ENCODE data around the gene SETBP1.

SETBP1 gene

DNA sequence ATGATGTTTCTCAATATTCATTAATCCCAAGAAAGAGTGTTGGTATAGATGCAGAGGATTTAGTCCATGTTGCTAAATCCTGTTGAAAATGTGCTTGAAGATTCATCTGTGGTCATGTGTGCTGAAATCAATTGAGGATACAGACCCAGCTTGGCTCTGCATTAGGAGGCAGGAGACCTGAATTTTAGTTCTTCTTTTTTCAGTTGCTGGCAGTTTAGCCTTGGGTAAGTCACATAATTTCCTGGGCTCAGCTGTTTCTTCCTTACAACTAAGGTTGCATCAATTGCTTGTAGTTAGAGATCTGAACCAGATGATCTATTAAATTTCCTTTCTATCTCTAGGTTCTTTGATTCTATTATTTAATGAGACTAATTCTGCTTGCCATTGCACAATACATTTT is 54.4 kb downstream of the SETBP1 start:
- no peak for DNase-seq (ENCODE audit: low read depth)
- TF ChIP-seq, protein P1, sequence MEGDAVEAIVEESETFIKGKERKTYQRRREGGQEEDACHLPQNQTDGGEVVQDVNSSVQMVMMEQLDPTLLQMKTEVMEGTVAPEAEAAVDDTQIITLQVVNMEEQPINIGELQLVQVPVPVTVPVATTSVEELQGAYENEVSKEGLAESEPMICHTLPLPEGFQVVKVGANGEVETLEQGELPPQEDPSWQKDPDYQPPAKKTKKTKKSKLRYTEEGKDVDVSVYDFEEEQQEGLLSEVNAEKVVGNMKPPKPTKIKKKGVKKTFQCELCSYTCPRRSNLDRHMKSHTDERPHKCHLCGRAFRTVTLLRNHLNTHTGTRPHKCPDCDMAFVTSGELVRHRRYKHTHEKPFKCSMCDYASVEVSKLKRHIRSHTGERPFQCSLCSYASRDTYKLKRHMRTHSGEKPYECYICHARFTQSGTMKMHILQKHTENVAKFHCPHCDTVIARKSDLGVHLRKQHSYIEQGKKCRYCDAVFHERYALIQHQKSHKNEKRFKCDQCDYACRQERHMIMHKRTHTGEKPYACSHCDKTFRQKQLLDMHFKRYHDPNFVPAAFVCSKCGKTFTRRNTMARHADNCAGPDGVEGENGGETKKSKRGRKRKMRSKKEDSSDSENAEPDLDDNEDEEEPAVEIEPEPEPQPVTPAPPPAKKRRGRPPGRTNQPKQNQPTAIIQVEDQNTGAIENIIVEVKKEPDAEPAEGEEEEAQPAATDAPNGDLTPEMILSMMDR (IDR thresholded peaks at IDR 0.05; ENCODE audit: insufficient read depth, low read depth, low read length, missing control alignments): no peak
- no peak overlapping the region for H3K4me3 ChIP-seq (ENCODE audit: low read depth, low read length)

DNA sequence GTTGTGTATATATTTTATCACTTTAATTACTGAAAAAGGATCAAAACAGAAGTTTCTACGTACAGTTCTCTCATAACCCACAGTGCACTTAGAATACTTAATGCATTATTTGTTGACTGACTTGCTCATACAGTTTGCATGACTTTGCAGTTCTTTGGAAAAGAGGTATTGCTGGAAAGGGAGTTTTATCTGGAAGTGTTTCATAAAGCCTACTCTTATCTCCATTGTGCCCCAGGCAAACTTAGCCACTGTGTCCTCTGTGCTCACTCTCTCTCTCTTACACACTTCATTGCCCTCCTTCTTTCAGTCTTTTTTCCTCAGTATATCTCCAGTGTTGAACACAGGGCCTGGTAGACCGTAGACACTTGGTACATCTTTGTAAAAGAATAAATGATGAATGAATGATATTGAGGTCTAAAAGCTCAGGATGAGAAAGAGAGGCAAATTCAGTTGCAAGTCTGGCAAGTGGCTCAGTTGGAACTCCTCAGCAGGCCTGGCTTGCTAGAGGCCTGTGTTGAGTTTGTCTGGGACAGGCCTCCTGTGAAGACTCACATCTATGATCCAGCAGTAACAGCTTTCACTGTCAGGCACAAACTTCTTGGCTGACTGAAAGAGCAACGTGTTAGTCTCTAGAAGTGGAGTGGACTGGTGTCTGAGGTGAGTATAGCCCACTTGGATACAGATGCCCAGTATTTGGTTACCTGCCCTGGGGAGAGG is 56.1 kb downstream of the SETBP1 start:
- H3K4me3 ChIP-seq (ENCODE audit: low read depth, low read length): no peak overlapping the region
- TF ChIP-seq, protein P1 (IDR thresholded peaks at IDR 0.05; ENCODE audit: insufficient read depth, low read depth, low read length, missing control alignments): no peak
- DNase-seq (ENCODE audit: low read depth): no peak

DNA sequence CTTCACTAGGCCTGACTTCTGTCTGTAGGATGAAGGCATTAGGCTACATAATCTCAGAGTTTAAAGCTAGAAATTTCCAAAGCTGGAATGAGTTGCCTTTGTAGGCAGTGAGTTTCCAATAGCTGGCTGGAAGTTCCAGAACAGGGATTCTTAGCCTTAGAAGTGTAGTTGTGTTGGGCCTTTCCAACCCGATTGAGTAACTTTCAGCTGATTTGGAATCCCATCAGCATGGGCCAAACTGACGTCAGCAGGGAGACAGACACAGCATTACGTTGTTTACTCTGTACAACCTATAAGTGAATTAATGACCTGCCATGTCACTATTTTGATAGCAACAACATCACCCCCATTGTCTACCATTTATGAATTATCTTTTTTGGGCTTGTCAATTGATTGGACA is 56.9 kb downstream of the SETBP1 start:
- H3K4me3 ChIP-seq (ENCODE audit: low read depth, low read length): no peak overlapping the region
- DNase-seq (ENCODE audit: low read depth): no peak
- TF ChIP-seq, protein P1 (IDR thresholded peaks at IDR 0.05; ENCODE audit: insufficient read depth, low read depth, low read length, missing control alignments): no peak

DNA sequence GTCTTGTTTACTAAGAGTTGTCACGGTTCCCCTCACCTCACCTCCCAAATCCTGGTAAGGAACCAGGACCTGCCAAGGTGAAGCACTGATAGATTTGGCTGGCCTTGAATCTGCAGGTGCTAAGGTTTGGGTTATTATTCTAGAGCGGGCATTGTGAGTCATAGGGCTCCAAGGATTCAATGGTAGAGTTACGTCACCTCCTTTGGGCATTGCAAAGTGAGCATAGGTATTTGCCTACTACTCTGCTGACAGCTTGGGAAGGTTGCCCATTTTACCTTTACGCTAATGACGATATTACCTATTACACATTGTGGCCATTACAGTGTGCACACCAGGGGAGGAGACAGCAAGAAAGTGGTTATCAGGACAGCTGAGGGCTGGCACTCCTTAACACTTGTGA is 59.3 kb downstream of the SETBP1 start:
- DNase-seq (ENCODE audit: low read depth): no peak
- TF ChIP-seq, protein P1 (IDR thresholded peaks at IDR 0.05; ENCODE audit: insufficient read depth, low read depth, low read length, missing control alignments): no peak
- H3K4me3 ChIP-seq (ENCODE audit: low read depth, low read length): no peak overlapping the region

DNA sequence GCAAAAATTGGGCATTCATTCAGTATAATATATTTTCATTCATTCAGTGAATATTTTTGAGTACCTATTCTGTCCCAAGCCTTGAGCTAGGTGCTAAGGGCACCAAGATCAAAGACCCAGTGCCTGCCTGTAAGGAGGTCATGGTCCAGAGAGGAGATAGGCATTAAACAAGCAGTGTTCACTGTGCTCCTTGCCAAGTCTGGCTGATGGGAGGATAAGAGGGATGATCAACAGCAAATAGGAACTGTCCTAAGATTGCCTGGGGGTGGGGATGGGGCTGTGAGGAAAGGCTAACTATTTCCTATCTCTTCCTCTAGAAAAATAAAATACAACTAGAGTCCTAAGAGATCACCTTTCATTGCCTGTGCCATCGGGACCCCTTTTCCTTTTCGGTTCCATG is 60.4 kb downstream of the SETBP1 start:
- no peak overlapping the region for H3K4me3 ChIP-seq (ENCODE audit: low read depth, low read length)
- TF ChIP-seq, protein P1 (IDR thresholded peaks at IDR 0.05; ENCODE audit: insufficient read depth, low read depth, low read length, missing control alignments): no peak
- no peak for DNase-seq (ENCODE audit: low read depth)

DNA sequence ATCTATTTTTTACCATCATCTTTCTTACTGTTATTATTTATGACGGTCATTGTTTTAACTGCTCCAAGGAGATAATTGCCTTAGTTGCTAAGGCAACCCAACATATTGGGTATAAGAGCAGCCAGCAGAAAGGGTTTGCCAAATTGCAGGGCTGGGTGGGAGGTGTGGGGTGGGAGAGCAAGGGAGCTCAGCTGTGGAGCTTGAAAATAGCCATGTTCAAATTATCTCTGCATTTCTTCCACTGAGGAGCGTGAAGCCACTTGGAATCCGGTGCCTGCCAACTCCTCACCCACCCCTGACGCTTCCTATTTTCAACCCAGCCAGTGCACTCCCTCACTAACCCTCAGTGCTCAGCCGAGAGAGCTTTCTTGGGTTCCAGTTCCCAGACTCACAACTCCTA is 60.8 kb downstream of the SETBP1 start:
- TF ChIP-seq, protein P1 (IDR thresholded peaks at IDR 0.05; ENCODE audit: insufficient read depth, low read depth, low read length, missing control alignments): no peak
- no peak for DNase-seq (ENCODE audit: low read depth)
- H3K4me3 ChIP-seq (ENCODE audit: low read depth, low read length): no peak overlapping the region

DNA sequence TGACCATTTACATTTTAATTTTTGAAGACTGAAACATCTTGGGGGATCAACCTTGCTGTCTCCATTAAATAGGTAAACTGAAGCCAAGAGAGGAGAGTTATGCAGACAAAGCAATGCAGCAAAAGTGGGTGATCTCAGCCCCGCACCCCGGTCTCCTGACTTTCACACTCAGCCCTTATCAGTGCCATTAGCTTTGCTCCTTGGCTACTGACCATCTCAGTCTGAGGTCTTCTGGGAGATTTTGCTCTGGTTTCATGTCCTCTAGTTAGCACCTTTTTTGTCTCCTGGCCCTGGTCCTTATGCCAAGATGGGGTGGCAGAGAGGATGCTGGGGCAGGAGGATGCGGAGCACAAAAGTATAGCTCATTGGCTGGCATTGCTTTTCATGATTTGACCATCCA is 61.4 kb downstream of the SETBP1 start:
- H3K4me3 ChIP-seq (ENCODE audit: low read depth, low read length): no peak overlapping the region
- TF ChIP-seq, protein P1 (IDR thresholded peaks at IDR 0.05; ENCODE audit: insufficient read depth, low read depth, low read length, missing control alignments): no peak
- DNase-seq (ENCODE audit: low read depth): no peak
